Measurements from ENCODE around the gene PTGER3. TPM values are rescaled to one million over a fixed set of nuclear protein-coding genes. Genes with fewer than 3 reads are reported as not detected.
A peak's percentile ranks its signal among the peaks of the same experiment; 100 is the strongest.

The PTGER3 gene
- total RNA-seq, 1 donor from 2014 or later, result 2.8 TPM

- Mint-ChIP-seq H3K4me1 (ENCODE audit: unreplicated experiment) (no peaks in the 10 kb centered on the region), H3K9me3 (no peaks in the 10 kb centered on the region)
- TF ChIP-seq, protein P1, sequence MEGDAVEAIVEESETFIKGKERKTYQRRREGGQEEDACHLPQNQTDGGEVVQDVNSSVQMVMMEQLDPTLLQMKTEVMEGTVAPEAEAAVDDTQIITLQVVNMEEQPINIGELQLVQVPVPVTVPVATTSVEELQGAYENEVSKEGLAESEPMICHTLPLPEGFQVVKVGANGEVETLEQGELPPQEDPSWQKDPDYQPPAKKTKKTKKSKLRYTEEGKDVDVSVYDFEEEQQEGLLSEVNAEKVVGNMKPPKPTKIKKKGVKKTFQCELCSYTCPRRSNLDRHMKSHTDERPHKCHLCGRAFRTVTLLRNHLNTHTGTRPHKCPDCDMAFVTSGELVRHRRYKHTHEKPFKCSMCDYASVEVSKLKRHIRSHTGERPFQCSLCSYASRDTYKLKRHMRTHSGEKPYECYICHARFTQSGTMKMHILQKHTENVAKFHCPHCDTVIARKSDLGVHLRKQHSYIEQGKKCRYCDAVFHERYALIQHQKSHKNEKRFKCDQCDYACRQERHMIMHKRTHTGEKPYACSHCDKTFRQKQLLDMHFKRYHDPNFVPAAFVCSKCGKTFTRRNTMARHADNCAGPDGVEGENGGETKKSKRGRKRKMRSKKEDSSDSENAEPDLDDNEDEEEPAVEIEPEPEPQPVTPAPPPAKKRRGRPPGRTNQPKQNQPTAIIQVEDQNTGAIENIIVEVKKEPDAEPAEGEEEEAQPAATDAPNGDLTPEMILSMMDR (conservative IDR thresholded peaks at IDR 0.05), result no peak
Observed at GRCh38 chr1:70930062-70930461, 117.6 kb downstream of the PTGER3 start.

DNA sequence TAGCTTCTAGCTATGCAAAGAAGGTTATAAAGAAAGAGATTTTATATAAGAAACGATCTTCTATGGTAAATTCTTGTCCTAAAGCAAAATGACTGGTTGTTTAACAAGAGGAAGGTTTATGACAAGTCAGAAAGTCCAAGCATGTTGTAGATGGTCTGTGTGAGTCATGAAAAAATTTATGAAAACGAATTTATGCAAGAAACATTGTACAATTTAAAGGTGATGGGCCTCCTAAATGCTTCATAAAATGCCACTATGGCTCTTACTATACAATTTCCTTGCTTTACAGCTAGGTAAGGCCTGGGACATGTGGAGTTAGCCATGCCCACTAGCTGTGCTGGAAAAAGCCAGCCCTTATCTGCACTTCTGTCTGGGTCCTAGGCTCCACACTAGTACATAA, 125.4 kb downstream of the PTGER3 start:
- Mint-ChIP-seq H3K4me1 (ENCODE audit: unreplicated experiment) (no peaks in the 10 kb centered on the region), H3K27me3 (no peaks in the 10 kb centered on the region), H3K36me3 (no peaks in the 10 kb centered on the region), H3K9me3 (peaks cover 6% of the 10 kb centered on the region), H3K27ac (no peak overlapping the region), H3K4me3 (no peak overlapping the region)
- no peak for DNase-seq (ENCODE audit: extremely low spot score, unreplicated experiment)
- TF ChIP-seq, protein P1 (conservative IDR thresholded peaks at IDR 0.05), result no peak

More at GRCh38 chr1:70930062-70930461, 117.6 kb downstream of the PTGER3 start:
- DNase-seq (ENCODE audit: extremely low spot score, unreplicated experiment), result no peak
- Mint-ChIP-seq H3K36me3 (no peaks in the 10 kb centered on the region), H3K27ac (no peak overlapping the region), H3K27me3 (peaks cover 2% of the 10 kb centered on the region), H3K4me3 (no peak overlapping the region)

Small RNAs within 50 kb of the gene (microRNA-seq; reads per million reads assigned to microRNA genes)
- 527 reads per million, percentile 78 among the genes with 10 or more reads in this experiment for gene MIR186

Other genes starting within 250 kb of the PTGER3 start
- gene ZRANB2, start 33.2 kb upstream of the PTGER3 start, total RNA-seq (ENCODE audit: low replicate concordance), result 87.1 and 112 TPM in 2 replicates

Data from type B pancreatic cell (in vitro differentiated cells).